PC-9 (cell line): ENCODE data around the gene EVI5L. TPM values are rescaled to one million over a fixed set of nuclear protein-coding genes. Genes with fewer than 3 reads are reported as not detected.

ENCODE experiments used
- BruUV-seq: library from RNA; stranded (reverse); fragments of 400-500 nt; replicated peaks from 2 replicates; lab custom pipeline; 2021; lab: Mats Ljungman, UMichigan
- CTCF ChIA-PET: fragments of 300-600 bp; sonication (Branson Sonifier 250); formaldehyde crosslinking; loops from one replicate; lab custom pipeline; 2022; ENCODE audit warnings: antibody characterized with exemption; lab: Charles Lee
- POLR2A ChIA-PET: fragments of 300-600 bp; sonication (Branson Sonifier 250); formaldehyde crosslinking; loops from one replicate; lab custom pipeline; 2022; ENCODE audit warnings: antibody characterized with exemption; ENCODE audit not compliant: unreplicated experiment; lab: Charles Lee
- DNase-seq, 2 experiments: peaks; one replicate each; pipeline versions ENCODE4 v3.0.0 to v3.0.0-alpha.2; 2015 to 2022; ENCODE audit warnings: mixed read lengths in 1 of 2
- H2AFZ ChIP-seq: fragments of 200-600 bp; sonication (generic); 2 replicates; pipeline ENCODE4 v1.8.1; 2017; ENCODE audit warnings: antibody characterized with exemption
- H3F3A ChIP-seq: fragments of 200-600 bp; sonication (generic); 2 replicates; pipeline ENCODE4 v1.8.1; 2017; ENCODE audit warnings: antibody characterized with exemption, mild to moderate bottlenecking, low read depth; ENCODE audit not compliant: insufficient read depth
- H3K27ac ChIP-seq: fragments of 200-600 bp; sonication (generic); 2 replicates; pipeline ENCODE4 v1.6.1; 2016; ENCODE audit warnings: mixed run types
- H3K27me3 ChIP-seq: fragments of 200-600 bp; sonication (generic); 2 replicates; pipeline ENCODE4 v1.6.1; 2016; ENCODE audit warnings: low read depth, mixed run types; ENCODE audit not compliant: insufficient read depth
- H3K36me3 ChIP-seq: fragments of 200-600 bp; sonication (generic); 2 replicates; pipeline ENCODE4 v1.6.1; 2016; ENCODE audit warnings: low read depth, mixed run types
- H3K4me1 ChIP-seq: fragments of 200-600 bp; sonication (generic); replicated peaks from 2 replicates; pipeline ENCODE4 v1.6.1; 2016; ENCODE audit warnings: mixed run types; ENCODE audit not compliant: insufficient read depth
- H3K4me2 ChIP-seq: fragments of 200-600 bp; sonication (generic); 2 replicates; pipeline ENCODE4 v1.6.1; 2017; ENCODE audit warnings: mixed run types
- H3K4me3 ChIP-seq: fragments of 200-600 bp; sonication (generic); 2 replicates; pipeline ENCODE4 v1.6.1; 2016; ENCODE audit warnings: mixed run types
- H3K79me2 ChIP-seq: fragments of 200-600 bp; sonication (generic); 2 replicates; pipeline ENCODE4 v1.6.1; 2017; ENCODE audit warnings: low read depth, mixed run types
- H3K9me2 ChIP-seq: fragments of 200-600 bp; sonication (generic); 2 replicates; pipeline ENCODE4 v1.8.1; 2017; ENCODE audit warnings: mild to moderate bottlenecking; ENCODE audit not compliant: insufficient read depth
- H3K9me3 ChIP-seq: fragments of 200-600 bp; sonication (generic); 2 replicates; pipeline ENCODE4 v1.8.1; 2016; ENCODE audit warnings: low read depth; ENCODE audit not compliant: insufficient read depth
- H4K20me1 ChIP-seq: fragments of 200-600 bp; sonication (generic); 2 replicates; pipeline ENCODE4 v1.8.1; 2017; ENCODE audit not compliant: insufficient read depth
- EZH2 ChIP-seq: fragments of 200-600 bp; sonication (generic); IDR thresholded peaks from 2 replicates; pipeline ENCODE4 v1.8.0; 2017; ENCODE audit warnings: antibody characterized with exemption, low read depth
- intact Hi-C: fragments of 100-400 bp; cut with micrococcal nuclease; formaldehyde crosslinking; loops from one replicate; pipeline ENCODE4 v1.10.0; 2022; ENCODE audit not compliant: unreplicated experiment
- total RNA-seq: library from RNA; stranded (reverse); gene quantifications from 2 replicates; pipeline ENCODE4 v1.2.3, GENCODE V29; 2021
- TF ChIP-seq, protein P1 (sequence below): fragments of 200-600 bp; sonication (generic); conservative IDR thresholded peaks from 2 replicates; pipeline ENCODE4 v1.6.1; 2017; ENCODE audit warnings: mixed run types, antibody characterized with exemption, mild to moderate bottlenecking, moderate library complexity

Gene EVI5L
- total RNA-seq, 1 experiment from 2014 or later: 19.2 TPM

DNA sequence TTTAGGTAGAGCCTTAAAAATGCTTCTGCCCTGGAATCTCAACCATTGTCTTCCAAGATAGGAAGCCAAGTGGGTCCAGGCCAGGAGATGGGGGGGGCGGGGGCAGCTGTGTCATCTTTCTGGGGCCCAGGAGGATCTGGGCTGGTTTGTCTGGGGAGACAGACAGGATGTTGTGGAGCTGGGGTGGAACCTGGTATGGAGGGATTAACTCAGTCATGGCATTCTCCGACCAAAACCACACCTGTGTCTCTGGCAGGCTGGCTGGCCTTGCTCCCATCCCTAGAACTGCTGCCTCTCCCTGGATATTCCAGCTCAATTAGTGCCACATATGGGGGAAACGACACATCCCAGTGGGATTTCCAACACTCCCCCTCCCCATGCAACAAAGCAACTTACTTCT is 70.9 kb downstream of the EVI5L start:
- H4K20me1 ChIP-seq: peaks cover 8% of the 10 kb centered on the region; the same call in 1 of the 2 replicates
- peaks cover 26% of the 10 kb centered on the region for H3F3A ChIP-seq
- H3K79me2 ChIP-seq: peaks cover 46% of the 10 kb centered on the region
- POLR2A ChIA-PET: interaction anchor here (0.7 kb wide), 1 partner anchor 19 kb away, joined by 5 read pairs; the partner anchor contains the start of gene SNAPC2
- H3K4me2 ChIP-seq: no peak overlapping the region
- TF ChIP-seq, protein P1, sequence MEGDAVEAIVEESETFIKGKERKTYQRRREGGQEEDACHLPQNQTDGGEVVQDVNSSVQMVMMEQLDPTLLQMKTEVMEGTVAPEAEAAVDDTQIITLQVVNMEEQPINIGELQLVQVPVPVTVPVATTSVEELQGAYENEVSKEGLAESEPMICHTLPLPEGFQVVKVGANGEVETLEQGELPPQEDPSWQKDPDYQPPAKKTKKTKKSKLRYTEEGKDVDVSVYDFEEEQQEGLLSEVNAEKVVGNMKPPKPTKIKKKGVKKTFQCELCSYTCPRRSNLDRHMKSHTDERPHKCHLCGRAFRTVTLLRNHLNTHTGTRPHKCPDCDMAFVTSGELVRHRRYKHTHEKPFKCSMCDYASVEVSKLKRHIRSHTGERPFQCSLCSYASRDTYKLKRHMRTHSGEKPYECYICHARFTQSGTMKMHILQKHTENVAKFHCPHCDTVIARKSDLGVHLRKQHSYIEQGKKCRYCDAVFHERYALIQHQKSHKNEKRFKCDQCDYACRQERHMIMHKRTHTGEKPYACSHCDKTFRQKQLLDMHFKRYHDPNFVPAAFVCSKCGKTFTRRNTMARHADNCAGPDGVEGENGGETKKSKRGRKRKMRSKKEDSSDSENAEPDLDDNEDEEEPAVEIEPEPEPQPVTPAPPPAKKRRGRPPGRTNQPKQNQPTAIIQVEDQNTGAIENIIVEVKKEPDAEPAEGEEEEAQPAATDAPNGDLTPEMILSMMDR: no peak
- no peak for TF ChIP-seq EZH2
- no peak overlapping the region for H3K27ac ChIP-seq
- no peak overlapping the region for H2AFZ ChIP-seq
- no peaks in the 10 kb centered on the region for H3K9me2 ChIP-seq
- no peaks in the 10 kb centered on the region for H3K9me3 ChIP-seq
- H3K27me3 ChIP-seq: no peaks in the 10 kb centered on the region
- no peak overlapping the region for H3K4me3 ChIP-seq
- CTCF ChIA-PET: interaction anchor here (0.6 kb wide), 1 partner anchor 89 kb away, joined by 4 read pairs; no protein-coding TSS in a partner anchor
- peaks cover 19% of the 10 kb centered on the region; the same call in 1 of the 2 replicates for H3K4me1 ChIP-seq
- DNase-seq: no peak
- H3K36me3 ChIP-seq: 0 out of 2 replicates have a peak, but pooled peaks cover 6% of the 10 kb centered on the region
- intact Hi-C loops: loop anchor here (5.0 kb wide), 1 partner anchor 49 kb away; no protein-coding TSS in a partner anchor
- no TSS peak for BruUV-seq

DNA sequence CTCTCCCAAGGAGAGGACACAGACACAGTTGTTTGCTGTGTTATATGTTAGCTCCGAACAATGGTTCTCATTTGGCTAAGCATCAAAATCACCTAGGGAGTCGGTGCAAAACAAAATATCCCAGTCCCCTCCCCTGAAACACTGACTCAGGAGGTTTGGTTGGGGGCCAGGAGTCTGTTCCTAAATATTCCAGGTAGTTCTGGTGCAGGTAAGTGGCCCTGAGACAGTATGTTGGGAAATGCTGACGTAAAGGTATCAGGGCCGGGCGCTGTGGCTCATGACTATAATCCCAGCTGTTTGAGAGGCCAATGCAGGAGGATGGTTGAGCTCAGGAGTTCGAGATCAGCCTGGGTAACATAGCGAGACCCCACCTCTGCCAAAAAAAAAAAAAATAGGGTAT is 71.3 kb downstream of the EVI5L start:
- POLR2A ChIA-PET: interaction anchor here (0.7 kb wide), 1 partner anchor 19 kb away, joined by 5 read pairs; the partner anchor contains the start of gene SNAPC2
- intact Hi-C loops: loop anchor here (5.0 kb wide), 1 partner anchor 49 kb away; no protein-coding TSS in a partner anchor
- DNase-seq: no peak

DNA sequence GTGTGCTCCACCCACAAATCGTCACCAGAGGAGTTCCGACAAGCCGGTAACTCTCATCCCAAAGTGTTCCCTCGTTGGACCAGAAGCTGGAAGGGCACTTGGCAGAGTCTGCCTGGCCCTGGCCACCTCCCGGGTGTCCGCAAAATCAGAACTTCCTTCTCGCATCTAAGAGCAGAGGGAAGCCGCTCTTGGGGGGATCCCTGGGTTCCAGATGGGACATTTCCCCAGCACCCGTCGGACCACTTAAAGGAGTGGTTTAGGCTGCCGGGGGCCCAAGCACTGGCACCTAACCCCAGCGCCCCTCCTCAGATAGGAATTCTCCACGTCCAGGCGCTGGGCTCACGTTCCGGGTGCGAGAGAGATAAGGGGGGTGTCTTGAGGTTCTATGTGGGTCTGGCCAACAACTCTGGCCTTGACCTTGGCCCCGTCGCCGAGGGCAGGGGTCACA is 72.8 kb downstream of the EVI5L start:
- ChIA-PET CTCF (interaction anchor here (1.2 to 2.2 kb wide), 2 partner anchors 18 to 34 kb away, joined by 7 to 10 read pairs; no protein-coding TSS in a partner anchor), POLR2A (interaction anchor here (0.5 to 1.1 kb wide), 9 partner anchors 17 to 547 kb away, joined by 3 to 5 read pairs (median 3); partner anchors contain the start of genes PRR36 and SNAPC2)
- Histone ChIP-seq H4K20me1 (peaks cover 25% of the 10 kb centered on the region), H3K79me2 (peaks cover 62% of the 10 kb centered on the region), H2AFZ (peak overlapping the region; percentile 84), H3K9me3 (no peaks in the 10 kb centered on the region), H3K27ac (peak overlapping the region; percentile 68), H3K4me2 (peak overlapping the region; percentile 92), H3F3A (peaks cover 19% of the 10 kb centered on the region), H3K9me2 (no peaks in the 10 kb centered on the region), H3K36me3 (0 out of 2 replicates have a peak, but pooled peaks cover 6% of the 10 kb centered on the region), H3K27me3 (no peaks in the 10 kb centered on the region), H3K4me1 (peaks cover 16% of the 10 kb centered on the region; the same call in 1 of the 2 replicates), H3K4me3 (peak overlapping the region; percentile 86)
- BruUV-seq: TSS peak; percentile 87
- intact Hi-C loops: loop anchor here (1.0 to 5.0 kb wide), 3 partner anchors 8 to 51 kb away; no protein-coding TSS in a partner anchor
- no peak for DNase-seq
- TF ChIP-seq, protein P1: no peak
- TF ChIP-seq EZH2: no peak

More for the DNA sequence above, 71.3 kb downstream of the EVI5L start:
- no peaks in the 10 kb centered on the region for H3K27me3 ChIP-seq
- H3K4me1 ChIP-seq: peaks cover 16% of the 10 kb centered on the region; the same call in 1 of the 2 replicates
- H2AFZ ChIP-seq: no peak overlapping the region
- no peaks in the 10 kb centered on the region for H3K9me2 ChIP-seq
- no peak overlapping the region for H3K4me3 ChIP-seq
- BruUV-seq: no TSS peak
- peaks cover 47% of the 10 kb centered on the region for H3K79me2 ChIP-seq
- no peak overlapping the region for H3K27ac ChIP-seq
- CTCF ChIA-PET: interaction anchor here (0.6 kb wide), 1 partner anchor 89 kb away, joined by 4 read pairs; no protein-coding TSS in a partner anchor
- H3K9me3 ChIP-seq: no peaks in the 10 kb centered on the region
- no peak overlapping the region for H3K4me2 ChIP-seq
- TF ChIP-seq, protein P1: no peak
- TF ChIP-seq EZH2: no peak
- 0 out of 2 replicates have a peak, but pooled peaks cover 6% of the 10 kb centered on the region for H3K36me3 ChIP-seq
- peaks cover 26% of the 10 kb centered on the region for H3F3A ChIP-seq
- H4K20me1 ChIP-seq: peaks cover 12% of the 10 kb centered on the region; the same call in 1 of the 2 replicates
